Osteocyte (in vitro differentiated cells): ENCODE results near the gene OXCT1. TPM values are rescaled to one million over a fixed set of nuclear protein-coding genes. Genes with fewer than 3 reads are reported as not detected.

Source experiments
- DNase-seq: peaks from one replicate; pipeline ENCODE4 v3.0.0; 2021; ENCODE audit warnings: mixed read lengths; ENCODE audit not compliant: unreplicated experiment; ENCODE audit errors: extremely low spot score
- H3K27ac Mint-ChIP-seq: one replicate; pipeline ENCODE4 v1.8.0; 2021; ENCODE audit warnings: mild to moderate bottlenecking, mixed read lengths; ENCODE audit not compliant: unreplicated experiment
- H3K27me3 Mint-ChIP-seq: one replicate; pipeline ENCODE4 v1.8.0; 2021; ENCODE audit warnings: mixed read lengths; ENCODE audit not compliant: unreplicated experiment
- H3K36me3 Mint-ChIP-seq: one replicate; pipeline ENCODE4 v1.8.0; 2021; ENCODE audit warnings: mixed read lengths; ENCODE audit not compliant: unreplicated experiment
- H3K4me1 Mint-ChIP-seq: one replicate; pipeline ENCODE4 v1.8.0; 2021; ENCODE audit warnings: mixed read lengths; ENCODE audit not compliant: unreplicated experiment
- H3K4me3 Mint-ChIP-seq: one replicate; pipeline ENCODE4 v1.8.0; 2021; ENCODE audit warnings: mild to moderate bottlenecking, moderate library complexity, mixed read lengths; ENCODE audit not compliant: unreplicated experiment
- H3K9me3 Mint-ChIP-seq: one replicate; pipeline ENCODE4 v1.8.0; 2021; ENCODE audit warnings: mixed read lengths; ENCODE audit not compliant: unreplicated experiment
- total RNA-seq: library from RNA; stranded (reverse); gene quantifications from 2 replicates; pipeline ENCODE4 v1.2.1, GENCODE V29; 2021
- TF ChIP-seq, protein P1 (sequence below): fragments of 200-600 bp; sonication (generic); IDR thresholded peaks from 2 replicates; pipeline ENCODE4 v1.5.0; 2021; ENCODE audit warnings: antibody characterized with exemption, mild to moderate bottlenecking, moderate library complexity

The OXCT1 gene
- total RNA-seq, 1 donor from 2014 or later = 41.9 TPM

DNA sequence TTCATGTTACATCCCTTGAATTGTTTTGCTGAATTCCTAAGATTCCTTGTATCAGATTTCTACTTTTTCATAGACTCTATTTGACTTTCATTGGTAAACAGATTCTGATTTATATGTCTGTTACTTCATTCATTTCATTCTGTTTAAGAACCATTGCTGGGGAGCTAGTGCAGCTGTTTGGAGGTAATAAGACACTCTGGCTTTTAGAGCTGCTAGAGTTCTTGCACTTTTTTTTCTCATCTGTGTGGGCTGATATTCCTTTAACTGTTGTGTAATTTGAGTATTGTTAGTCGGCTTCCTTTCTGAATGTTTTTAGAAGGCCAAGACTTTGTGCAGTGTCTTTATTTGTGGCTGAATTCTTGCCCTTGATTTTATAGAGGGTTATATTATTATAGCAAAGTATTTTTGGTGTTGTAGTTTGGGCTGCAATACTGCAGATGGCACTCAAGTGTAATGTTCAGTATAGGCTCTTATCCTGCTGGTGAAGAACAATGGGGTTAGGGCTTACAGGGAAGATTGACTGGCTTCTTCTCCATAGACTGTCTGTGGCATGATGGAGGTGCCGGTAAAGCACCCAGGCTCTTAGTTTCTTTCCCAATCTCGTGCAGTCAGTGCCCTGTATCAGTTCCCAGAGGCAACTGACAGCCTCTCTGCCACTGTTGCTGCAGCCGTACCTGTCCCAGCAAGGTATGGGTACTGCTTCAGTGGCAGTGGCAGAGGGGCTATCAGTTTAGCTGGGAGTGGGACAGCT, 162.2 kb downstream of the OXCT1 start:
- Mint-ChIP-seq H3K36me3 (peaks cover 4% of the 10 kb centered on the region), H3K4me3 (no peak overlapping the region), H3K27me3 (peaks cover 18% of the 10 kb centered on the region), H3K4me1 (peaks cover 13% of the 10 kb centered on the region), H3K27ac (no peak overlapping the region), H3K9me3 (peaks cover 38% of the 10 kb centered on the region)
- no peak for DNase-seq
- TF ChIP-seq, protein P1, sequence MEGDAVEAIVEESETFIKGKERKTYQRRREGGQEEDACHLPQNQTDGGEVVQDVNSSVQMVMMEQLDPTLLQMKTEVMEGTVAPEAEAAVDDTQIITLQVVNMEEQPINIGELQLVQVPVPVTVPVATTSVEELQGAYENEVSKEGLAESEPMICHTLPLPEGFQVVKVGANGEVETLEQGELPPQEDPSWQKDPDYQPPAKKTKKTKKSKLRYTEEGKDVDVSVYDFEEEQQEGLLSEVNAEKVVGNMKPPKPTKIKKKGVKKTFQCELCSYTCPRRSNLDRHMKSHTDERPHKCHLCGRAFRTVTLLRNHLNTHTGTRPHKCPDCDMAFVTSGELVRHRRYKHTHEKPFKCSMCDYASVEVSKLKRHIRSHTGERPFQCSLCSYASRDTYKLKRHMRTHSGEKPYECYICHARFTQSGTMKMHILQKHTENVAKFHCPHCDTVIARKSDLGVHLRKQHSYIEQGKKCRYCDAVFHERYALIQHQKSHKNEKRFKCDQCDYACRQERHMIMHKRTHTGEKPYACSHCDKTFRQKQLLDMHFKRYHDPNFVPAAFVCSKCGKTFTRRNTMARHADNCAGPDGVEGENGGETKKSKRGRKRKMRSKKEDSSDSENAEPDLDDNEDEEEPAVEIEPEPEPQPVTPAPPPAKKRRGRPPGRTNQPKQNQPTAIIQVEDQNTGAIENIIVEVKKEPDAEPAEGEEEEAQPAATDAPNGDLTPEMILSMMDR = peak; percentile 58

DNA sequence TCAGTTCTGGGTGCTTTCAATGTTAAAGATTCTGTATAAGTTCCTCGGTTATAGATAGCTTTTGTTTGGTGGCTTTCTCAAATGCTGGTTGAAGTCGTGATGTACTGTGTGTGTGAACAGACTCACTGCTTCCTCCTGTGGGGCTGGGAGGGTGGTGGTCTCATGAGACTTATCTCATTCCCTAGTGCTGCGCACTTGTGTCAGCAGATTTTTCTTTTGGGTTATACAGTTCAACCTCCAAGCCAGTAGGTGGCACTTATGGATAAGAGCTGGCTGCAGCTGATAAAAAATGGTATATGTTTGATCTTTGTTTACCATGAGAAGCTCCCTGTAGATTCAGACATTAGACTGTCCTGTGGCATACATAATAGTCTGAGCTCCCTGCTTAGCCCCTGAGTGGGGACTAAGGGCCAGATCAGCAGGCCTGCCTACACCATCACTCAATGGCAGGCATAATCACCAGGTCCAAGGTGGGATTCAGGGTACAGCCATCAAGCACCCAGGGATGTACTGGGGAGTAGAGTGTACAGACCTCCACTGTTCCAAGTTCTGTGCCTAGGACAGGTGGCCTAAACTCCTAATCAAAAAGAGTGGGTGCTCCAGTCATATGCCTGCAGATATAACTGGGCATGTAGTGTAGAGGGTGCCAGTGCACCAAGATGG, 174.2 kb downstream of the OXCT1 start:
- DNase-seq = no peak
- Mint-ChIP-seq H3K9me3 (peaks cover 8% of the 10 kb centered on the region), H3K4me1 (no peaks in the 10 kb centered on the region), H3K36me3 (no peaks in the 10 kb centered on the region), H3K4me3 (no peak overlapping the region), H3K27ac (no peak overlapping the region), H3K27me3 (peaks cover 77% of the 10 kb centered on the region)
- TF ChIP-seq, protein P1 = peak; percentile 72

DNA sequence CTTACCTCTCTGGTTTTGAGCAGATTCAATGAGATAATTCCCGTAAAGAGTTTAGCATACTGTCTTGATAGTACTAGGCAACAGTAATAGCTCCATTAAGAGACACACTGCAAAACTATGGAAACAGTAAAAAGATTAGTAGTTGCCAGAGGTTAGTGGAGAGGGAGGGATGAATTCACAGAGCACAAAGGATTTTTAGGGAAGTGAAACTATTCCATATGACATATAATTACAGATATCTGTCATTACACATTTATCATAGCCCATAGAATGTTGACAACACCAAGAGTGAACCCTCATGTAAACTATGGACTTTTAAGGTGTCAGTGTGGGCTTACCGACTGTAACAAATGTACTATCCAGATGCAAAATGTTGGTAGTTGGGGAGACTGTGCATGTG, 183.5 kb downstream of the OXCT1 start:
- no peak overlapping the region for H3K4me3 Mint-ChIP-seq
- peaks cover 8% of the 10 kb centered on the region for H3K9me3 Mint-ChIP-seq

DNA sequence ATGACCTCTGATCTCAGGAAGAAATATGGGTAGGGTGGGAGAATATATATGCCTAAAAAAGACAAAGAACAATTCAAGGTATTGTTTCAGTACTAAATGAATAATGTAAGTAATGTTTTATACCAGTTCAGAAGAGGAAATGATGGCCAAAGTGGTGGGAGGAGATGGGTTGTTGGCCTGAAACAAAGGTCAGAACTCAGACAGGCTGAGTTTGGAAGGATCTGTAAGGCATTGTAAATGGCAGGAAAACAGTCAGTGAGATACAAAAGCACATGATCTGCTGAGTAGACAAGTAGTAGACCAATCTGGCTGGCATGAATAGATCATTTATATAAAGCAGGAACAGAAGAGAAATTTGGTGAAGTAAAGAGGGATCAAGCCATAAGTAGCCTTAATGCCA, 184.0 kb downstream of the OXCT1 start:
- TF ChIP-seq, protein P1 = no peak
- Mint-ChIP-seq H3K4me3 (no peak overlapping the region), H3K27ac (no peak overlapping the region), H3K27me3 (peaks cover 49% of the 10 kb centered on the region), H3K9me3 (peaks cover 2% of the 10 kb centered on the region), H3K36me3 (no peaks in the 10 kb centered on the region), H3K4me1 (no peaks in the 10 kb centered on the region)
- no peak for DNase-seq

More for the DNA sequence above, 183.5 kb downstream of the OXCT1 start:
- peaks cover 55% of the 10 kb centered on the region for H3K27me3 Mint-ChIP-seq
- H3K27ac Mint-ChIP-seq = no peak overlapping the region
- H3K36me3 Mint-ChIP-seq = no peaks in the 10 kb centered on the region
- no peaks in the 10 kb centered on the region for H3K4me1 Mint-ChIP-seq
- no peak for DNase-seq
- TF ChIP-seq, protein P1 = no peak

DNA sequence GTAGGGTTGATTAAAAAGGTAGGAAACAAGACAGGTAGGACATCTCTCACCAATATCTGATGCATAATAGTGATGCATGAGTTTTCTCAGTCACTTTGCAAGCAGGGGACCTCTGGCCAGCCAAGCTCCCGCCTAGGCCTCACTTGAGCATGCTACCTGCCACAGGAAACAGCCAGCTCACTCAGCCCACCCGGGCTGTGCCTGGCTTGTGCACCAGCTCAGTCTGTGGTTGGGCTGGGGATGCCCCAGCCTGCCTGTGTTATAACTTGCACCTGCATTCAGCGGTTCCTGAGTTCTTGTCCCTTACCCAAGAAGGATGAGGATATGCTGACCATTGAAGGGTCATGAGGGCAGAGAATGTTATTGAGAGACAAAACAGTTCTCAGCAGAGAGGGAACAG, 187.0 kb downstream of the OXCT1 start:
- Mint-ChIP-seq H3K27me3 (peaks cover 34% of the 10 kb centered on the region), H3K36me3 (no peaks in the 10 kb centered on the region), H3K4me3 (no peak overlapping the region), H3K9me3 (peaks cover 5% of the 10 kb centered on the region), H3K4me1 (no peaks in the 10 kb centered on the region), H3K27ac (no peak overlapping the region)
- TF ChIP-seq, protein P1 = no peak
- DNase-seq = no peak
